Neural cell (in vitro differentiated cells): ENCODE measurements around the gene MAP2K1. TPM values are rescaled to one million over a fixed set of nuclear protein-coding genes. Genes with fewer than 3 reads are reported as not detected.

Source experiments
- H2AFZ ChIP-seq: fragments of 200-600, 300-800 bp; sonication (generic), shearing (Covaris generic); 2 replicates; pipeline ENCODE4 v1.6.0; 2014; ENCODE audit warnings: low read depth, mild to moderate bottlenecking, antibody characterized with exemption, low read length, moderate library complexity
- H3F3A ChIP-seq: fragments of 200-600 bp; shearing (Covaris generic); 2 replicates; pipeline ENCODE4 v1.6.1; 2016; ENCODE audit warnings: mild to moderate bottlenecking, moderate library complexity, mixed read lengths, antibody characterized with exemption, low read length; ENCODE audit not compliant: insufficient read depth, poor library complexity, severe bottlenecking
- H3K27ac ChIP-seq: fragments of 200-600, 300-800 bp; sonication (generic), shearing (Covaris generic); 2 replicates; pipeline ENCODE4 v1.5.1; 2014; ENCODE audit warnings: mild to moderate bottlenecking, low read length, moderate library complexity
- H3K27me3 ChIP-seq: fragments of 300-800, 200-600 bp; sonication (generic), shearing (Covaris generic); 2 replicates; pipeline ENCODE4 v1.6.0; 2014; ENCODE audit warnings: mild to moderate bottlenecking, low read depth, low read length, moderate library complexity; ENCODE audit not compliant: insufficient read depth
- H3K36me3 ChIP-seq: fragments of 300-800, 200-600 bp; sonication (generic), shearing (Covaris generic); 2 replicates; pipeline ENCODE4 v1.5.1; 2014; ENCODE audit warnings: mild to moderate bottlenecking, antibody characterized with exemption, low read length, moderate library complexity; ENCODE audit not compliant: insufficient read depth
- H3K4me2 ChIP-seq: fragments of 300-800, 200-600 bp; sonication (generic), shearing (Covaris generic); 2 replicates; pipeline ENCODE4 v1.6.0; 2014; ENCODE audit warnings: mild to moderate bottlenecking, low read length
- H3K4me3 ChIP-seq: fragments of 300-800, 200-600 bp; sonication (generic), shearing (Covaris generic); 2 replicates; pipeline ENCODE4 v1.5.1; 2014; ENCODE audit warnings: mild to moderate bottlenecking, low read length, moderate library complexity
- H3K79me2 ChIP-seq: fragments of 200-600 bp; shearing (Covaris generic); replicated peaks from 2 replicates; pipeline ENCODE4 v1.6.0; 2014; ENCODE audit warnings: mild to moderate bottlenecking, low read length, moderate library complexity; ENCODE audit not compliant: insufficient read depth
- H3K9ac ChIP-seq: fragments of 300-800, 200-600 bp; sonication (generic), shearing (Covaris generic); 2 replicates; pipeline ENCODE4 v1.6.1; 2016; ENCODE audit warnings: mild to moderate bottlenecking, low read length, mixed read lengths
- H3K9me2 ChIP-seq: fragments of 200-600 bp; shearing (Covaris generic); 2 replicates; pipeline ENCODE4 v1.6.1; 2016; ENCODE audit warnings: mild to moderate bottlenecking, low read length, mixed read lengths; ENCODE audit not compliant: insufficient read depth
- H3K9me3 ChIP-seq: fragments of 200-600, 300-800 bp; sonication (generic), shearing (Covaris generic); 2 replicates; pipeline ENCODE4 v1.6.1; 2016; ENCODE audit warnings: mild to moderate bottlenecking, mixed run types, low read length, moderate library complexity, mixed read lengths
- H4K20me1 ChIP-seq: fragments of 200-600 bp; shearing (Covaris generic); 2 replicates; pipeline ENCODE4 v1.6.1; 2016; ENCODE audit warnings: mild to moderate bottlenecking, mixed run types; ENCODE audit not compliant: insufficient read depth
- CTCF ChIP-seq: fragments of 450-650 bp; IDR thresholded peaks from 2 replicates; pipeline ENCODE4 v1.5.1; 2014; ENCODE audit warnings: antibody characterized with exemption, mild to moderate bottlenecking, moderate library complexity; ENCODE audit not compliant: poor library complexity, severe bottlenecking
- EP300 ChIP-seq: fragments of 450-650 bp; conservative IDR thresholded peaks from 2 replicates; pipeline ENCODE4 v1.6.1; 2014; ENCODE audit warnings: antibody characterized with exemption, mild to moderate bottlenecking, moderate library complexity; ENCODE audit not compliant: poor library complexity, severe bottlenecking
- EZH2 ChIP-seq: fragments of 200-600, 300-800 bp; shearing (Covaris generic), sonication (generic); IDR thresholded peaks from 2 replicates; pipeline ENCODE4 v1.6.1; 2014; ENCODE audit warnings: antibody characterized with exemption, low read length, borderline replicate concordance, mild to moderate bottlenecking; ENCODE audit not compliant: insufficient read depth, poor library complexity, severe bottlenecking
- MXI1 ChIP-seq: fragments of 450-650 bp; conservative IDR thresholded peaks from 2 replicates; pipeline ENCODE4 v1.6.1; 2014; ENCODE audit warnings: antibody characterized with exemption, mild to moderate bottlenecking; ENCODE audit not compliant: poor library complexity, severe bottlenecking
- POLR2AphosphoS5 ChIP-seq: IDR thresholded peaks from 2 replicates; pipeline ENCODE4 v1.6.1; 2012
- RAD21 ChIP-seq: fragments of 450-650 bp; conservative IDR thresholded peaks from 2 replicates; pipeline ENCODE4 v1.6.1; 2014; ENCODE audit warnings: antibody characterized with exemption, mild to moderate bottlenecking, moderate library complexity
- REST ChIP-seq: IDR thresholded peaks from 2 replicates; pipeline ENCODE4 v1.6.1; 2012; ENCODE audit warnings: borderline replicate concordance
- SMC3 ChIP-seq: fragments of 450-650 bp; conservative IDR thresholded peaks from 2 replicates; pipeline ENCODE4 v1.6.1; 2014; ENCODE audit warnings: antibody characterized with exemption, mild to moderate bottlenecking, moderate library complexity; ENCODE audit not compliant: poor library complexity
- TAF1 ChIP-seq: IDR thresholded peaks from 2 replicates; pipeline ENCODE4 v1.6.1; 2012; ENCODE audit warnings: low read depth
- polyA plus RNA-seq: library from polyadenylated mRNA; depleted of rRNA; stranded (reverse); fragments of >200 nt; gene quantifications from 2 replicates; pipeline ENCODE4 v1.2.3, GENCODE V29; 2014

MAP2K1 gene
- polyA plus RNA-seq, 1 donor from 2014 or later: 24.7 TPM

- no peaks in the 10 kb centered on the region for H4K20me1 ChIP-seq
- TF ChIP-seq CTCF (no peak), TAF1 (no peak), SMC3 (no peak), POLR2AphosphoS5 (no peak), EZH2 (no peak), RAD21 (no peak), REST (no peak)
- no peak overlapping the region for H3K27ac ChIP-seq
- no peaks in the 10 kb centered on the region for H3F3A ChIP-seq
- no peak overlapping the region for H3K4me2 ChIP-seq
- H3K27me3 ChIP-seq: no peaks in the 10 kb centered on the region
- no peaks in the 10 kb centered on the region for H3K9me2 ChIP-seq
- H3K9me3 ChIP-seq: no peaks in the 10 kb centered on the region
- no peak overlapping the region for H3K4me3 ChIP-seq
- H2AFZ ChIP-seq: no peak overlapping the region
- no peaks in the 10 kb centered on the region for H3K36me3 ChIP-seq
- H3K9ac ChIP-seq: no peak overlapping the region
- H3K79me2 ChIP-seq: no peaks in the 10 kb centered on the region
Observed at GRCh38 chr15:66404532-66404931, 17.8 kb downstream of the MAP2K1 start.

GRCh38 chr15:66405007-66405406 is 18.3 kb downstream of the MAP2K1 start:
- TF ChIP-seq EZH2 (no peak), CTCF (no peak), SMC3 (no peak), POLR2AphosphoS5 (no peak), EP300 (no peak), RAD21 (no peak), MXI1 (no peak), TAF1 (no peak), REST (no peak)
- Histone ChIP-seq H3K27ac (no peak overlapping the region), H3K27me3 (no peaks in the 10 kb centered on the region), H3K79me2 (no peaks in the 10 kb centered on the region), H2AFZ (no peak overlapping the region), H3K9me2 (no peaks in the 10 kb centered on the region), H3K9ac (no peak overlapping the region), H3K4me3 (no peak overlapping the region), H4K20me1 (no peaks in the 10 kb centered on the region), H3K9me3 (no peaks in the 10 kb centered on the region), H3F3A (no peaks in the 10 kb centered on the region), H3K4me2 (no peak overlapping the region), H3K36me3 (no peaks in the 10 kb centered on the region)
